ENCODE data around the gene OR1B1. TPM values are rescaled to one million over a fixed set of nuclear protein-coding genes. Genes with fewer than 3 reads are reported as not detected.

Gene OR1B1
- total RNA-seq (under 1 TPM in 1 of 6 donors, not detected in 5; 0.19 TPM), polyA plus RNA-seq (not detected)

DNA sequence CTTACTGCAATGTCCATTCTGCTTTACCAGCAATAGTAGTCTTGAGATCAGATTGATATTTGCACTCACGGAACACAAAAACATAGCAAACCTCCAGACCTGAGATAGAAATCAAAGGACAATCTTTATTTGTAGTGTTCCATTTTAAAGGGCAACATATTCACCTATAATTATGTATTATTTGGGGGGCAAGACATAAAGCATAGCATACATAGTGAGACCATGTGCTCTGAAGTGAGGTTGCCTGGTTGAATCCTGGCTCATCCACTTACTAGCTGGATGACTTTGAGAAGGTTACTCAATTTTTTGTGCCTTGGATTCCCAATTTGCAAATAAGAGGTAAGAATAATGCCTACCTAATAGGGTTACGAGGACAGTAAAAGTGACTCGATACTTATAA is at the start of gene OR1B1:
Gene OR1B1 (minus strand): TSS at position 101 of the 400 bp plus-strand sequence.
- intact Hi-C loops (cut with DNase I): no loop called here
- no peaks in the 10 kb centered on the region for H3K4me1 ChIP-seq
- no peaks in the 10 kb centered on the region for H3K9me3 ChIP-seq
- no peak for FAIRE-seq
- 77 to 91% methylated on average over 3 of the region's 3 CpGs for WGBS, 2 donors
- no peak within 1 kb of the TSS for H3K4me3 ChIP-seq
- H3K27ac ChIP-seq: no peak within 1 kb of the TSS
- DNase-seq: no peak
- TF ChIP-seq, protein P1, sequence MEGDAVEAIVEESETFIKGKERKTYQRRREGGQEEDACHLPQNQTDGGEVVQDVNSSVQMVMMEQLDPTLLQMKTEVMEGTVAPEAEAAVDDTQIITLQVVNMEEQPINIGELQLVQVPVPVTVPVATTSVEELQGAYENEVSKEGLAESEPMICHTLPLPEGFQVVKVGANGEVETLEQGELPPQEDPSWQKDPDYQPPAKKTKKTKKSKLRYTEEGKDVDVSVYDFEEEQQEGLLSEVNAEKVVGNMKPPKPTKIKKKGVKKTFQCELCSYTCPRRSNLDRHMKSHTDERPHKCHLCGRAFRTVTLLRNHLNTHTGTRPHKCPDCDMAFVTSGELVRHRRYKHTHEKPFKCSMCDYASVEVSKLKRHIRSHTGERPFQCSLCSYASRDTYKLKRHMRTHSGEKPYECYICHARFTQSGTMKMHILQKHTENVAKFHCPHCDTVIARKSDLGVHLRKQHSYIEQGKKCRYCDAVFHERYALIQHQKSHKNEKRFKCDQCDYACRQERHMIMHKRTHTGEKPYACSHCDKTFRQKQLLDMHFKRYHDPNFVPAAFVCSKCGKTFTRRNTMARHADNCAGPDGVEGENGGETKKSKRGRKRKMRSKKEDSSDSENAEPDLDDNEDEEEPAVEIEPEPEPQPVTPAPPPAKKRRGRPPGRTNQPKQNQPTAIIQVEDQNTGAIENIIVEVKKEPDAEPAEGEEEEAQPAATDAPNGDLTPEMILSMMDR (IDR thresholded peaks at IDR 0.05): no peak
- ATAC-seq: no peak
- no peaks in the 10 kb centered on the region for H3K36me3 ChIP-seq
- no peaks in the 10 kb centered on the region for H3K27me3 ChIP-seq

DNA sequence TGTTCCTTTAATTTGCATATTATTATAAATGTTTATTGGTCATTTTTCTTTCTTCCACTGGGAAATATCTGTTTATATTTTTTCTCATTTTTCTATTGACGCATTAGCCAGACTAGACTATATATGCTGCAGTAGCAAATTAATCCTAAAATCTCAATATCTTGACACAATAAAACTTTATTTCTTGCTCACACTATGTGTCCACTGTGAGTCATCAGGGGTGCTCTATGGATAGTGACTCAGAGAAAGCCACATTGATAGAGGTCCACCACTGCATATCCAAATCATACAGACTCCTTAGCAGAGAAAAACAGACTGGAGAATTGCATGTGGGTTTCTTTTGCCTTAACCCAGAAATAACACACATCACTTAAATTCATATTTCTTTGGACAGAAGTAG is 38.3 kb upstream of the OR1B1 start:
- no peak for ATAC-seq
- 82 to 98% methylated on average over 1 of the region's 1 CpG for WGBS, 2 donors
- TF ChIP-seq, protein P1 (IDR thresholded peaks at IDR 0.05): no peak
- Histone ChIP-seq H3K27ac (no peak overlapping the region), H3K4me1 (no peaks in the 10 kb centered on the region), H3K27me3 (no peaks in the 10 kb centered on the region), H3K4me3 (no peak overlapping the region), H3K36me3 (no peaks in the 10 kb centered on the region), H3K9me3 (no peaks in the 10 kb centered on the region)
- intact Hi-C loops (cut with DNase I): no loop called here
- no peak for DNase-seq
- FAIRE-seq: no peak

DNA sequence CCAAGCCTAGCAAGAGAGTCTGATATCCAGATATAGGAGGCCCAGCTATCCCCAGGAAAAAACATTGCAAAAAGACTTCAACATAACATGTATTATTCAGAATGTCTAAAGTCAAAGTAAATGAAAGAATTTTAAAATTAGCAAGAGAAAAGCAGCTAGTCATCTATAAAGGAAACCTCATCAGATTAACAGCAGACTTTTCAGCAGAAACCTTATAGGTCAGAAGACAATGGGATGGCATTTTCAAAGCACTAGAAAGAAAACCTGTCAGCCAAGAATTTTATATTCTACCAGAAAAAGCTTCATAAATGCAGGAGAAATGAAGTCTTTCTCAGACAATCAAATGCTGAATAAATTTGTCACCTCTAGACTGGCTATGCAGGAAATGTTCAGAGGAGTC is 27.4 kb upstream of the OR1B1 start:
- Histone ChIP-seq H3K9me3 (no peaks in the 10 kb centered on the region), H3K27ac (no peak overlapping the region), H3K27me3 (peaks cover 0 to 6% (median 0%) of the 10 kb centered on the region in 4 donors), H3K36me3 (no peaks in the 10 kb centered on the region), H3K4me1 (no peaks in the 10 kb centered on the region), H3K4me3 (no peak overlapping the region)
- DNase-seq (no peak), FAIRE-seq (no peak), ATAC-seq (no peak)
- intact Hi-C loops (cut with DNase I): no loop called here
- TF ChIP-seq, protein P1 (IDR thresholded peaks at IDR 0.05): no peak

DNA sequence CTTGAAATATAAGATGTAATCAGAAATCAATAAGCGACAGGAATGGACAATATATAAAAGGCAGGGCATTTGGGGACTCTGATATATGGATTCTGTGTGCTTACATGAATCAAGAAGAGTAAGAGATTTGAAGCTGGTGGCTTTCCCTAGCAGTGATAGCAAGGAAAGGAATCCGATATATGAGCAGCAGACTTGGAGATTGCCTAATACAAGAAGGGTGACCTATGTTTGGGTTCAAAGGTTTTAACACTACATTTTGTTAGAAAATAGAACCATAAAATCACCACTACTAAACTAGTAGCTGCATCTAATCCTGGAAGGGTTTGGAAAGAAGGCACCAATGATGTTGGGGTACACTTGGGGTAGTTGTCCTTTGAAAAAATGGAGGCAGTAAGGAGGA is 15.1 kb upstream of the OR1B1 start:
- intact Hi-C loops (cut with DNase I): no loop called here
- H3K9me3 ChIP-seq: no peaks in the 10 kb centered on the region
- H3K27me3 ChIP-seq: no peaks in the 10 kb centered on the region
- FAIRE-seq (no peak), ATAC-seq (no peak), DNase-seq (no peak)
- no peaks in the 10 kb centered on the region for H3K4me1 ChIP-seq
- no peak overlapping the region for H3K27ac ChIP-seq
- H3K36me3 ChIP-seq: no peaks in the 10 kb centered on the region
- no peak overlapping the region for H3K4me3 ChIP-seq
- 79 to 85% methylated on average over 2 of the region's 2 CpGs for WGBS, 2 donors
- TF ChIP-seq, protein P1 (IDR thresholded peaks at IDR 0.05): no peak

DNA sequence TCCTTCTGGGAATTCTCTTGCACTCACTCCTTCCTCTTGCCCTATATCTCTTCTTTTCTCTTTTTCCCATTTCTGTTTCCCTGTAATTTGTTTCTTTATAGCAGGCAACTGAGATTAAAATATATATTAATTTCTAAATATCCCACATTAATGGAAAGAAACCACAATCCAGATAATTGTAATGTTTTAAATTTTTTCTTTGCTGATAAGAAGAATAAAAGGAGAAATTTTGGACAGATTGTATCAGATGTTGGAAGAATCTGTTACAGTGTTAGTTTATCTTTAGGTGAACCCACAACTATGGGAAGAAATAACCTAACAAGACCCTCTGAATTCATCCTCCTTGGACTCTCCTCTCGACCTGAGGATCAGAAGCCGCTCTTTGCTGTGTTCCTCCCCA is 4.0 kb upstream of the OR1B1 start, which contains the start of gene OR1L1:
Gene OR1L1 (plus strand): TSS at position 301 of the 400 bp plus-strand sequence. CDS start 0 bp downstream, at position 301.
- FAIRE-seq (no peak), DNase-seq (no peak), ATAC-seq (no peak)
- no peak within 1 kb of the TSS for H3K4me3 ChIP-seq
- no peak within 1 kb of the TSS for H3K27ac ChIP-seq
- intact Hi-C loops (cut with DNase I): no loop called here
- no peaks in the 10 kb centered on the region for H3K36me3 ChIP-seq
- H3K4me1 ChIP-seq: no peaks in the 10 kb centered on the region
- H3K27me3 ChIP-seq: no peaks in the 10 kb centered on the region
- TF ChIP-seq, protein P1 (IDR thresholded peaks at IDR 0.05): no peak
- H3K9me3 ChIP-seq: no peaks in the 10 kb centered on the region
- 52 to 53% methylated on average over 2 of the region's 2 CpGs for WGBS, 2 donors
